HG02885 (cell line): ENCODE measurements around the gene NFE2L3.
"Not testable (repeated sequence)": the region's sequence is repeated elsewhere in the genome, so short reads cannot be mapped to it uniquely, and the experiment has no call there.

Source experiments
- ATAC-seq: cut with Tn5 transposase; IDR thresholded peaks from one replicate; pipeline ENCODE4 v1.9.1; 2021; ENCODE audit warnings: mild to moderate bottlenecking; ENCODE audit not compliant: unreplicated experiment, poor library complexity

NFE2L3 gene

GRCh38 chr7:26151953-26152781, at the start of gene NFE2L3:
Gene NFE2L3, plus strand, starts transcription at chr7:26152198. Its CDS starts 301 bp downstream, at chr7:26152499.
- ATAC-seq, result peak; percentile 75

DNA sequence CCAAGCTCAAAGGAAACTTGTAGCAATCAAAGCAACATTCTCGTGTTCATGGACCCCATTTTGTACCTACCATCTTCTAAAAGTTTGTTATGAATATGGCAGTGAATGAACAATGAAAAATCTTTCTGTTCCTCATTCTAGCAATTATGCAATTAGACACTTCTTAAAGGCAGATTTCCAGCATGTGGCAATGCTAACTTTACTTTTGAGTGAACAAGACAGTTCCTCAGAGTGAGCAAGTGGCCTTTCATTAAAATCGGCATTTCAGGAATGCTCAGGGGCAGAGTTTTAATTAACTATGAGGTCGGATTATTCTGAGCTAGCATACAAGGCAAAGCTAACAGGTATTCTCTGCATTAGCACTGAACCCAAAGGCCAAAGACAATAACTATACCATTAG, 48.4 kb upstream of the NFE2L3 start:
- no peak for ATAC-seq

DNA sequence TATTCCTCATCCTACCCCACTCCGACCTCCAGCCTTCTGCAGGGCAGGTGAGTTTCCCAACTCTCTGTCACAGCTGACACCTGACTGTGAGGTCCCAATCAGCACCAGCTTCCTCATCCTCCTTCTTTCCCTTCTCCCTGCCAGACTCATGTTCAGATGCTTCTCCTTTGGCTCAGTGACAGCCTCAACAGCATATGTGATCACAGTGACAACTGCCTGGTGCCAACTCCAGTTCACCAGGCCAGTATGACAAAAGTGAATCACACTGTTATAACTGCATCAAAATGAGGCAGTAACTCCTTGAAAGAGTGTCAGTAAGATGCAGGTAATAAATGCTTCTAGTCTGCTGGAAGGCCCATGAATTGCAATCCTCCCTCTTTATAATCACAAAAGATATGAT, 46.8 kb upstream of the NFE2L3 start:
- no peak for ATAC-seq

DNA sequence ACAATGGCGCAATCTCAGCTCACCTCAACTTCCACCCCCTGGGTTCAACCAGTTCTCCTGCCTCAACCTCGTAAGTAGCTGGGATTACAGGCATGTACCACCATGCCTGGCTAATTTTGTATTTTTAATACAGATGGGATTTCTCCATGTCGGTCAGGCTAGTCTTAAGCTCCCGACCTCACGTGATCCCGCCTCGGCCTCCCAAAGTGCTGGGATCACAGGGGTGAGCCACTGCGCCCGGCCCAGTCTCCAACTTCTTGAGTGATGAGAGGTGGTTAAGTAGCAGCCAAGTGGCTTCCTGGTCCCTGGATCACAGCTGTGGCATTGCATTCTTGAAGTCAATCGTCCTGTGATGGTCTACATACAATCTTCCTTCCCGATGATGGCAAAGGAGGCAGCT, 46.1 kb upstream of the NFE2L3 start:
- ATAC-seq, result no peak

- no peak for ATAC-seq
Observed at GRCh38 chr7:26112203-26112740, 39.7 kb upstream of the NFE2L3 start.

GRCh38 chr7:26115650-26116049, 36.3 kb upstream of the NFE2L3 start:
- ATAC-seq, result no peak

- no peak for ATAC-seq
Observed at GRCh38 chr7:26117142-26117807, 34.7 kb upstream of the NFE2L3 start.

- ATAC-seq, result no peak
Observed at GRCh38 chr7:26117970-26118369, 34.0 kb upstream of the NFE2L3 start.

GRCh38 chr7:26122745-26123144, 29.3 kb upstream of the NFE2L3 start:
- ATAC-seq, result no peak

DNA sequence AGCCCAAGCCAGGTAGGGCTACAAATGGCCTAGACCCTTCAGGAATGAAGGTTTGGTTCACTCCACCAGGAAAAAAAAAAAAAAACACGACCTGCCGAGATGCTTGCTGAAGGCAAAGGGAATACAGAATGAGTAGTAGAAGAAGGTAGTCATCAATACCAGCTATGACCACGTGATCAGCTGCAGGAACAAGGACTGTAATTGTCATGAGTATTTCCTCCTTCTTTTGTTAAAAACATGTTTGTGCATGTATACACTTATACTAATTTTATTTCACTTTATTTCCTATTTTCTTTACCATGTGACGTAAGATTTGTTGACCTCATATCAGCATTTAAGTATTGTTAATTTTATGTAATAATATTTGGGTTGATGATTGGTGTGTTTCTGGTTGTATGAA, 27.2 kb upstream of the NFE2L3 start:
- not testable (repeated sequence) for ATAC-seq

DNA sequence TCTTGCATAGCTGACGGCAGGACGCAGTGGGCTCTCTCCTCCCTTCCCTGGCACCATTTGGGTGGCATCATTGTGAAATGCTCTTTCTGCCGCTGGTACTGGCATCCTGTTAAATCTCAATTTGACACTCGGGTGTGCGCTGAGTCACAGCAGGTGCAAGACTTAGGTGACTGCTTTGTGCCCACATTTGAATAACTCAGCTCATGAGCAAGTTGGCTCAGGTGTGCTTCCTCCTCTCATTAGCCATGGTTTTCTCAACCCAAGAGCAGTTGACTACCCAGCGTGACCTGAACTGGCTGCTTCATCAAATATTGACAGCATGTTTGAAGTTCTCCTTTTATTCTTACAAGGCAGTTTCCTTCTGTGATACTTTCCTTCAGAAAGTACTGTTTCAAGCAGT, 24.6 kb upstream of the NFE2L3 start:
- no peak for ATAC-seq

GRCh38 chr7:26131056-26131589, 20.9 kb upstream of the NFE2L3 start:
- no peak for ATAC-seq

GRCh38 chr7:26135076-26135475, 16.9 kb upstream of the NFE2L3 start:
- ATAC-seq, result no peak

GRCh38 chr7:26135551-26135950, 16.4 kb upstream of the NFE2L3 start:
- no peak for ATAC-seq

GRCh38 chr7:26136831-26137230, 15.2 kb upstream of the NFE2L3 start:
- ATAC-seq, result no peak

DNA sequence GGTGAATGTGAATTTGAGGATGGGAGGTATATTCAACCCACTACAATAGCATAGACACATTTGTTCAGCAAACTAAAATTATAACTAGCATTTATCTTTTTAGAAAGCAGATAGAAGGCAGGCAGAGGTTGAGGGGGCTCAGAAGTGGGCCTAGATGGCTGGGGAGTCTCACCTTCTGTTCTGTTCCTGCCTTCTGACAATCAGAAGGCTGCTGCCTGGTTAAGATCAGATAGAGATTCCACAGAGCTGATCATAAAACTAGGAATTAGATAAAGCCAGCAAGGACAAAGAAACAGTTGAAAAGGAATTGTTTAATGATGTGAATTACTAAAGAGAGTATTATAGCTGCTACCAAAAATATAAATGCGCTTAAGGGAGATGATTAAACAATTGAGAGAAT, 11.6 kb upstream of the NFE2L3 start:
- ATAC-seq, result no peak

- no peak for ATAC-seq
Observed at GRCh38 chr7:26141077-26141476, 10.9 kb upstream of the NFE2L3 start.

DNA sequence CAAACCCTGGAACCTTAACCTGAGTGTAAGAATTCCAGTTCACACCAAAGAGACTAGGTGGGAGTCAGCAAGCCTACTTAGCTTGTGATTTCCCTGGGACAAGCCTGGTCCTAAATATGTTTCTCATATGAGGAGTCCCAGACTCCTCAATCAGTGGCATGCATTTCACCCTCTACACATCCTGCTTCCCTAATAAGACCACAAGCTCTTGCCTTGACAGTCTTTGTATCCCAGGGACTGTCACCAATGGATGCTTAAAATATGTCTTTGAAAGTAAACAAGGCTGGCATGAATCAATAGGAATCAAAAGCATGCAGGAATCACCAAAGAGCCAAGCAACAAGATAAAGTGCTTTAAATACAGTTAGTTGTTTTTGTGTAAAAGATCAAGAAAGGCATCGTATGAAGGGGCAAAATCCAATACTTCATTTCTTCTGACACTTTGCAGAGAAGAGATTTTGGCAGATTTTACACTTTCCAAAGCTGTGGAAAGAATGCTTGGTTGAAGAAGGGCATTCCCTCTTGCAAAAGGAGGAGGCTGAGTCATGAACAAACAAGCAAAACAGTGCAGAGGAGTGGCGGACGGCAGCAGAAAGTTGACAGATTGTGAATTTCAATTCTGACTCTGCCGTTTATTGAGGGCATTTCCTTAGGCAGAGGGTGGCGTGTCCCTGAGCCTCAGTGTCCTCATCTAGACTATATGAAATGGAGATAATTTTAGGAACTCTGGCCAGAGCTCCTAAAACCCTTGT, 8.5 kb upstream of the NFE2L3 start:
- no peak for ATAC-seq

DNA sequence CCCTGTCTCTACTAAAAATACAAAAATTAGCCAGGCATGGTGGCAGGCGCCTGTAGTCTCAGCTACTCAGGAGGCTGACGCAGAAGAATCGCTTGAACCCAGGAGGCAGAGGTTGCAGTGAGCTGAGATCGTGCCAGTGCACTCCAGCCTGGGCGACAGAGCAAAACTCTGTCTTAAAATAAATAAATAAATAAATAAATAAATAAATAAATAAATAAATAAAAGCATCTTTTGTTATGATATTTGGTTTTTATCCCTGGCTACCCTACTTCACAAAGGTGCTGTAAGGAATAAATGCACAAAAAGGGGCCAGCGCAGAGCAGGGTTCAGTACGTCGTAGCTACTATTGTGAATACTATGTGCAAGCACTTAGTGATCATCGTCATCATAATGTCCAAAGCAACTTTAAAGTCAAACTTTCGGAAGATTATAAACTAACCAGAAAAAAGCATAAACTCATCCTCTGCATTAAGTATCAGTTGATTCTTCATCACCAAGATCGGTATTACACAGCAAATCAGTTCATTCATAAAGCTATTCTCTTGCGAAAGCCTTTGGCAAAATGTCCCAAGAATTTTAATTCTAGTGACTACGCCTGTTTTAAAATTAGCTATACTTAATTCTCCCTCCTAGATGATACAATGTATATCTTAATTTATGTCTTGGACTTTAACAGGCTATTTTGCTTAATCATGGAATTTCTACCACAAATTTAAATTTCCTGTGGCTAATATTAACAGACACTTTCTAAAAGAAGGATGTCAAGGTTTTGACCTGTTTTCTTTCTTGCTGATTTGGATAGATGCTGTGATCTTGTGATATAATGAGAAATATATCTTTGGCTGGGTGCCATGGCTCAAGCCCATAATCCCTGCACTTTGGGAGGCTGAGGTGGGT, 7.6 kb upstream of the NFE2L3 start:
- ATAC-seq, result no peak

DNA sequence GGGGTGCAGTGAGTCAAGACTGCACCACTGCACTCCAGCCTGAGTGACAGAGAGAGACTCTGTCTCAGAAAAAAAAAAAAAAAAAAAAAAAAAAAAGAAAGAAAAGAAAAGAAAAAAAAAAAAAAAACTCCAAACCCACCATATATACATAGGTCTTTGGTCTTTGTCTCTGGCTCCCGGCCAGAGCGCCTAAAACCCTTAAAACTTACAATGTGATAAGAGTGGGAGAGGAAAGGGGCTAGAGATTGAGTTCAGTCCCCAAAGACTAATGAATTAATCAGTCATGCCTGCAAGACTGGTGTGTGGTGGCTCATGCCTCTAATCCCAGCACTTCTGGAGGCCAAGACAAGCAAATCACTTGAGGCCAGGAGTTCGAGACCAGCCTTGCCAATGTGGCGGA, 6.8 kb upstream of the NFE2L3 start:
- ATAC-seq, result no peak
